CMK (cell line): ENCODE data around the gene GRAPL.
"Not testable (repeated sequence)": the region's sequence is repeated elsewhere in the genome, so short reads cannot be mapped to it uniquely, and the experiment has no call there.

Experiments used
- DNase-seq: peaks from one replicate; pipeline ENCODE4 v3.0.0-alpha.2; 2010; ENCODE audit warnings: low read depth

The GRAPL gene

GRCh38 chr17:19136605-19137004, 9.2 kb downstream of the GRAPL start:
- DNase-seq = not testable (repeated sequence)

GRCh38 chr17:19137959-19138358, 10.6 kb downstream of the GRAPL start:
- DNase-seq = not testable (repeated sequence)

GRCh38 chr17:19141366-19142155, 14.2 kb downstream of the GRAPL start:
- not testable (repeated sequence) for DNase-seq

GRCh38 chr17:19142419-19142818, 15.0 kb downstream of the GRAPL start:
- DNase-seq = not testable (repeated sequence)

GRCh38 chr17:19143097-19143777, 15.8 kb downstream of the GRAPL start:
- not testable (repeated sequence) for DNase-seq

- DNase-seq = not testable (repeated sequence)
Measured at GRCh38 chr17:19144373-19144772, 17.0 kb downstream of the GRAPL start.

- not testable (repeated sequence) for DNase-seq
Measured at GRCh38 chr17:19145471-19145870, 18.1 kb downstream of the GRAPL start.

- not testable (repeated sequence) for DNase-seq
Measured at GRCh38 chr17:19150678-19151615, 23.6 kb downstream of the GRAPL start.

- not testable (repeated sequence) for DNase-seq
Measured at GRCh38 chr17:19157628-19158027, 30.2 kb downstream of the GRAPL start.

- DNase-seq = not testable (repeated sequence)
Measured at GRCh38 chr17:19158478-19158877, 31.1 kb downstream of the GRAPL start.

- DNase-seq = not testable (repeated sequence)
Measured at GRCh38 chr17:19158938-19159337, 31.5 kb downstream of the GRAPL start.

GRCh38 chr17:19161308-19162107, 34.1 kb downstream of the GRAPL start:
- DNase-seq = not testable (repeated sequence)

- DNase-seq = not testable (repeated sequence)
Measured at GRCh38 chr17:19162384-19163216, 35.2 kb downstream of the GRAPL start.

- not testable (repeated sequence) for DNase-seq
Measured at GRCh38 chr17:19174422-19174821, 47.0 kb downstream of the GRAPL start.

- DNase-seq = not testable (repeated sequence)
Measured at GRCh38 chr17:19175410-19175809, 48.0 kb downstream of the GRAPL start.

- DNase-seq = not testable (repeated sequence)
Measured at GRCh38 chr17:19181040-19181875, 53.9 kb downstream of the GRAPL start.

GRCh38 chr17:19187883-19188869, 60.8 kb downstream of the GRAPL start:
- not testable (repeated sequence) for DNase-seq
